ENCODE results near the gene RP9. TPM values are rescaled to one million over a fixed set of nuclear protein-coding genes. Genes with fewer than 3 reads are reported as not detected.
A peak's percentile ranks its signal among the peaks of the same experiment; 100 is the strongest.

RP9 gene
- total and polyA plus RNA-seq, 2 of the 13 experiments (the other 11 are each of a cell fraction or from before 2014, with no cell fraction given): 14.2 to 18.6 TPM

GRCh38 chr7:33062023-33062781 is 47.0 kb downstream of the RP9 start, which contains the start of gene NT5C3A (continued):
- TF ChIP-seq TFDP2 (CRISPR knock-in tag; IDR thresholded peaks at IDR 0.05): peak; percentile 83
- no peak for TF ChIP-seq ZNF816 (CRISPR knock-in tag; IDR thresholded peaks at IDR 0.05; ENCODE audit: borderline replicate concordance)
- no peak for TF ChIP-seq CBX2 (IDR thresholded peaks at IDR 0.05; ENCODE audit: low read depth, low read length)
- TF ChIP-seq CBX2 (CRISPR knock-in tag; IDR thresholded peaks at IDR 0.05; ENCODE audit: low read depth): no peak
- TF ChIP-seq ELF4 (CRISPR knock-in tag; IDR thresholded peaks at IDR 0.05; ENCODE audit: borderline replicate concordance): no peak
- TF ChIP-seq CERS6 (CRISPR knock-in tag; IDR thresholded peaks at IDR 0.05): no peak
- no peak for TF ChIP-seq SMARCC2 (IDR thresholded peaks at IDR 0.05)
- no peak for TF ChIP-seq MBNL3 (CRISPR knock-in tag; conservative IDR thresholded peaks at IDR 0.05)
- TF ChIP-seq ZNF782 (CRISPR knock-in tag; IDR thresholded peaks at IDR 0.05; ENCODE audit: borderline replicate concordance): peak; percentile 42
- no peak for TF ChIP-seq U2AF1 (optimal IDR thresholded peaks at IDR 0.05; ENCODE audit: low read depth, low read length)
- TF ChIP-seq ZFYVE20 (CRISPR knock-in tag; IDR thresholded peaks at IDR 0.05; ENCODE audit: borderline replicate concordance, low read depth): no peak
- TF ChIP-seq ZNF263 (CRISPR knock-in tag; IDR thresholded peaks at IDR 0.05): peak; percentile 51; the same call in 1 of the 2 replicates
- no peak for TF ChIP-seq ZNF382 (CRISPR knock-in tag; IDR thresholded peaks at IDR 0.05; ENCODE audit: borderline replicate concordance)
- peak; percentile 39; the same call in 1 of the 2 replicates for TF ChIP-seq ZNF740 (CRISPR knock-in tag; IDR thresholded peaks at IDR 0.05)
- peak; percentile 66 for TF ChIP-seq RNF2 (conservative IDR thresholded peaks at IDR 0.05; ENCODE audit: low read depth)
- no peak for TF ChIP-seq BRCA1 (CRISPR knock-in tag; IDR thresholded peaks at IDR 0.05)
- TF ChIP-seq MATR3 (CRISPR knock-in tag; IDR thresholded peaks at IDR 0.05): no peak
- TF ChIP-seq SP4 (CRISPR knock-in tag; IDR thresholded peaks at IDR 0.05): no peak
- TF ChIP-seq TFE3 (CRISPR knock-in tag; IDR thresholded peaks at IDR 0.05): 0 out of 2 replicates have a peak, but pooled peaks have one; percentile 6
- no peak for TF ChIP-seq GATA4 (IDR thresholded peaks at IDR 0.05; ENCODE audit: borderline replicate concordance, low read depth)
- TF ChIP-seq GFI1 (CRISPR knock-in tag; IDR thresholded peaks at IDR 0.05; ENCODE audit: borderline replicate concordance): peak; percentile 65; the same call in 1 of the 2 replicates
- no peak for TF ChIP-seq RAD51 (IDR thresholded peaks at IDR 0.05; ENCODE audit: borderline replicate concordance)
- no peak for TF ChIP-seq MLX (CRISPR knock-in tag; IDR thresholded peaks at IDR 0.05)
